K562 (cell line): Measurements from ENCODE around the gene IL2RG. TPM values are rescaled to one million over a fixed set of nuclear protein-coding genes. Genes with fewer than 3 reads are reported as not detected.

ENCODE experiments used
- ARID1B ChIP-seq: fragments of 450-650 bp; IDR thresholded peaks from 2 replicates; pipeline ENCODE4 v1.6.1; 2016; ENCODE audit warnings: antibody characterized with exemption, mild to moderate bottlenecking, inconsistent platforms
- CBFA2T2 ChIP-seq: fragments of 450-650 bp; conservative IDR thresholded peaks from 2 replicates; pipeline ENCODE4 v1.6.1; 2017; ENCODE audit warnings: mild to moderate bottlenecking
- CHD1 ChIP-seq: fragments of 200-600 bp; sonication (generic); IDR thresholded peaks from one replicate; pipeline ENCODE4 v1.6.1; 2012; ENCODE audit warnings: mild to moderate bottlenecking, moderate library complexity, low read length, inconsistent platforms
- ETS2 ChIP-seq: IDR thresholded peaks from 2 replicates; pipeline ENCODE4 v1.6.1; 2016; ENCODE audit warnings: borderline replicate concordance, missing genetic modification characterization, mild to moderate bottlenecking, moderate library complexity, missing compliant biosample characterization; ENCODE audit not compliant: poor library complexity, severe bottlenecking
- FOSL1 ChIP-seq: fragments of 200-800 bp; sonication (Bioruptor generic); conservative IDR thresholded peaks from 2 replicates; pipeline ENCODE4 v1.6.1; 2016; ENCODE audit warnings: missing genetic modification characterization, missing compliant biosample characterization
- JUNB ChIP-seq: fragments of 450-650 bp; formaldehyde crosslinking; conservative IDR thresholded peaks from 2 replicates; pipeline ENCODE4 v1.4.0; 2020; ENCODE audit warnings: mild to moderate bottlenecking
- MAFF ChIP-seq: IDR thresholded peaks from 2 replicates; pipeline ENCODE4 v1.6.1; 2012; ENCODE audit warnings: low read length, improper control_type of control experiment
- NFE2 ChIP-seq: IDR thresholded peaks from 2 replicates; pipeline ENCODE4 v1.6.1; 2014; ENCODE audit warnings: antibody characterized with exemption, low read depth
- NR2C2 ChIP-seq, 2 experiments: fragments of 200-800 bp in 1 of 2; sonication (Bioruptor generic) in 1 of 2; sonication (generic) in 1 of 2; formaldehyde crosslinking in 1 of 2; IDR thresholded peaks; 2 replicates each; pipeline versions ENCODE4 v1.6.1 to v1.8.0; 2016 to 2022; ENCODE audit warnings: mild to moderate bottlenecking in 1 of 2, missing compliant biosample characterization in 1 of 2, missing genetic modification characterization in 1 of 2, missing genetic modification reagents in 1 of 2
- PHTF2 ChIP-seq: fragments of 250-450 bp; sonication (Bioruptor Pico); IDR thresholded peaks from 2 replicates; pipeline ENCODE4 v1.5.0; 2021; ENCODE audit warnings: mild to moderate bottlenecking
- RAD21 ChIP-seq, 2 experiments: fragments of 250-450 bp in 1 of 2; fragments of 450-650 bp in 1 of 2; sonication (Bioruptor Pico) in 1 of 2; formaldehyde crosslinking in 1 of 2; IDR thresholded peaks in 1 of 2; conservative IDR thresholded peaks in 1 of 2; 2 replicates each; pipeline versions ENCODE4 v1.4.0 to v1.8.0; 2020 to 2022; ENCODE audit warnings: mild to moderate bottlenecking in 2 of 2, moderate library complexity in 1 of 2
- SP2 ChIP-seq: IDR thresholded peaks from 2 replicates; pipeline ENCODE4 v1.6.1; 2011; ENCODE audit warnings: mild to moderate bottlenecking, low read depth, low read length, moderate library complexity; ENCODE audit not compliant: poor library complexity, severe bottlenecking; ENCODE audit errors: extremely low read depth
- SREBF2 ChIP-seq: sonication (generic); formaldehyde crosslinking; IDR thresholded peaks from 2 replicates; pipeline ENCODE4 v1.4.0; 2020; ENCODE audit warnings: mild to moderate bottlenecking, missing genetic modification reagents
- XRCC3 ChIP-seq: fragments of 450-650 bp; IDR thresholded peaks from 2 replicates; pipeline ENCODE4 v1.6.1; 2017; ENCODE audit warnings: mild to moderate bottlenecking, moderate library complexity
- ZFPM2 ChIP-seq: fragments of 250-450 bp; sonication (Bioruptor Pico); IDR thresholded peaks from 2 replicates; pipeline ENCODE4 v1.5.1; 2022; ENCODE audit warnings: mild to moderate bottlenecking
- ZNF311 ChIP-seq: fragments of 250-450 bp; sonication (Bioruptor Pico); IDR thresholded peaks from 2 replicates; pipeline ENCODE4 v1.4.0; 2020; ENCODE audit warnings: mild to moderate bottlenecking, moderate library complexity
- ZNF324 ChIP-seq: fragments of 250-450 bp; sonication (Bioruptor Pico); IDR thresholded peaks from 2 replicates; pipeline ENCODE4 v1.4.0; 2020; ENCODE audit warnings: mild to moderate bottlenecking
- ZNF586 ChIP-seq: fragments of 450-650 bp; formaldehyde crosslinking; conservative IDR thresholded peaks from 2 replicates; pipeline ENCODE4 v1.4.0; 2020; ENCODE audit warnings: mild to moderate bottlenecking, moderate library complexity
- polyA plus RNA-seq, 8 experiments: library from polyadenylated mRNA; depleted of rRNA in 4 of 8; stranded (reverse) in 5 of 8; unstranded in 3 of 8; fragments of >200 nt; fragmentation: Nextera tagmentation in 2 of 8; fragmentation: Illumina TruSeq in 1 of 8; extraction: Ambion mirVana in 2 of 8; extraction: Trizol in 1 of 8; gene quantifications; 2 replicates each; pipeline versions ENCODE4 v1.2.1 to v1.2.3, GENCODE V29; 2011 to 2014; ENCODE audit warnings: inconsistent platforms in 1 of 8, missing spikeins in 1 of 8
- total RNA-seq, 7 experiments: library from RNA; depleted of rRNA in 6 of 7; stranded (reverse); fragments of >200 nt in 6 of 7; fragmentation: Illumina TruSeq in 2 of 7; extraction: Trizol in 2 of 7; gene quantifications; 2 replicates each; pipeline versions ENCODE4 v1.2.1 to v1.2.3, GENCODE V29; 2011 to 2021; ENCODE audit warnings: low replicate concordance in 1 of 7
- TF ChIP-seq, protein P1 (sequence below), 2 experiments: fragments of 200-800 bp in 1 of 2; sonication (Bioruptor generic) in 1 of 2; sonication (generic) in 1 of 2; formaldehyde crosslinking in 1 of 2; IDR thresholded peaks in 1 of 2; conservative IDR thresholded peaks in 1 of 2; 2 replicates each; pipeline versions ENCODE4 v1.5.0 to v1.6.1; 2016 to 2020; ENCODE audit warnings: missing compliant biosample characterization in 1 of 2, missing genetic modification characterization in 1 of 2, missing genetic modification reagents in 1 of 2
- TF ChIP-seq, protein P2 (sequence below): sonication (generic); formaldehyde crosslinking; IDR thresholded peaks from 2 replicates; pipeline ENCODE4 v1.8.0; 2022; ENCODE audit warnings: mild to moderate bottlenecking, missing genetic modification reagents

The IL2RG gene
- total and polyA plus RNA-seq, 9 of the 15 experiments (the other 6 are each of a cell fraction or from before 2014, with no cell fraction given), result 5.5 to 55.4 (median 19.7) TPM

DNA sequence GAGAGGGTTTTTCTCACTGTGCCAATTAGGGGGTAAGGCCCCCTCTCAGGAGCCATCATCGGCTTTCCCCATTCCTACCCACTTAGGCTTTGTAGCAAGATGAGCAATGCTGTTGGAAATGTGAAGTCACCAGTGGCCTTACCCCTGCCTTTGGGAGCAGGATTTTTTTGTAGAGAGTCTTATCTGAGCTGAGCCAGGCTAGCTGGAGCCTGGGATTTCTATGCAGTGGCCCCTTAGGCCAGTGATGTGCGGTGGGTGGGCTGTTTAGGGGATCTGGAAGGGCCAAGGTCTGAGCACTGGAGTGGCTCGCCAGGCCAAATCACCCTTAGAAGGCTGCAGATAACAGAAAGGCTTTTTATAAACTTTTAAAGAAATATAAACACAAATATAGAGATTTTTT lies 9.1 kb downstream of the IL2RG start (continued):
- TF ChIP-seq, protein P1, sequence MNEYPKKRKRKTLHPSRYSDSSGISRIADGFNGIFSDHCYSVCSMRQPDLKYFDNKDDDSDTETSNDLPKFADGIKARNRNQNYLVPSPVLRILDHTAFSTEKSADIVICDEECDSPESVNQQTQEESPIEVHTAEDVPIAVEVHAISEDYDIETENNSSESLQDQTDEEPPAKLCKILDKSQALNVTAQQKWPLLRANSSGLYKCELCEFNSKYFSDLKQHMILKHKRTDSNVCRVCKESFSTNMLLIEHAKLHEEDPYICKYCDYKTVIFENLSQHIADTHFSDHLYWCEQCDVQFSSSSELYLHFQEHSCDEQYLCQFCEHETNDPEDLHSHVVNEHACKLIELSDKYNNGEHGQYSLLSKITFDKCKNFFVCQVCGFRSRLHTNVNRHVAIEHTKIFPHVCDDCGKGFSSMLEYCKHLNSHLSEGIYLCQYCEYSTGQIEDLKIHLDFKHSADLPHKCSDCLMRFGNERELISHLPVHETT (CRISPR knock-in tag; conservative IDR thresholded peaks at IDR 0.05 in 1 of 2, IDR thresholded peaks at IDR 0.05 in 1 of 2), result no peak
- no peak for TF ChIP-seq NFE2
- TF ChIP-seq ZFPM2 (CRISPR knock-in tag), result no peak
- no peak for TF ChIP-seq ZNF311 (CRISPR knock-in tag)
- no peak for TF ChIP-seq NR2C2 (CRISPR knock-in tag; IDR thresholded peaks at IDR 0.05)
- TF ChIP-seq NR2C2 (tag; IDR thresholded peaks at IDR 0.05), result no peak
- TF ChIP-seq, protein P2, sequence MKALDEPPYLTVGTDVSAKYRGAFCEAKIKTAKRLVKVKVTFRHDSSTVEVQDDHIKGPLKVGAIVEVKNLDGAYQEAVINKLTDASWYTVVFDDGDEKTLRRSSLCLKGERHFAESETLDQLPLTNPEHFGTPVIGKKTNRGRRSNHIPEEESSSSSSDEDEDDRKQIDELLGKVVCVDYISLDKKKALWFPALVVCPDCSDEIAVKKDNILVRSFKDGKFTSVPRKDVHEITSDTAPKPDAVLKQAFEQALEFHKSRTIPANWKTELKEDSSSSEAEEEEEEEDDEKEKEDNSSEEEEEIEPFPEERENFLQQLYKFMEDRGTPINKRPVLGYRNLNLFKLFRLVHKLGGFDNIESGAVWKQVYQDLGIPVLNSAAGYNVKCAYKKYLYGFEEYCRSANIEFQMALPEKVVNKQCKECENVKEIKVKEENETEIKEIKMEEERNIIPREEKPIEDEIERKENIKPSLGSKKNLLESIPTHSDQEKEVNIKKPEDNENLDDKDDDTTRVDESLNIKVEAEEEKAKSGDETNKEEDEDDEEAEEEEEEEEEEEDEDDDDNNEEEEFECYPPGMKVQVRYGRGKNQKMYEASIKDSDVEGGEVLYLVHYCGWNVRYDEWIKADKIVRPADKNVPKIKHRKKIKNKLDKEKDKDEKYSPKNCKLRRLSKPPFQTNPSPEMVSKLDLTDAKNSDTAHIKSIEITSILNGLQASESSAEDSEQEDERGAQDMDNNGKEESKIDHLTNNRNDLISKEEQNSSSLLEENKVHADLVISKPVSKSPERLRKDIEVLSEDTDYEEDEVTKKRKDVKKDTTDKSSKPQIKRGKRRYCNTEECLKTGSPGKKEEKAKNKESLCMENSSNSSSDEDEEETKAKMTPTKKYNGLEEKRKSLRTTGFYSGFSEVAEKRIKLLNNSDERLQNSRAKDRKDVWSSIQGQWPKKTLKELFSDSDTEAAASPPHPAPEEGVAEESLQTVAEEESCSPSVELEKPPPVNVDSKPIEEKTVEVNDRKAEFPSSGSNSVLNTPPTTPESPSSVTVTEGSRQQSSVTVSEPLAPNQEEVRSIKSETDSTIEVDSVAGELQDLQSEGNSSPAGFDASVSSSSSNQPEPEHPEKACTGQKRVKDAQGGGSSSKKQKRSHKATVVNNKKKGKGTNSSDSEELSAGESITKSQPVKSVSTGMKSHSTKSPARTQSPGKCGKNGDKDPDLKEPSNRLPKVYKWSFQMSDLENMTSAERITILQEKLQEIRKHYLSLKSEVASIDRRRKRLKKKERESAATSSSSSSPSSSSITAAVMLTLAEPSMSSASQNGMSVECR (CRISPR knock-in tag), result no peak
- TF ChIP-seq ZNF324 (CRISPR knock-in tag), result no peak
- peak; percentile 39 for TF ChIP-seq CBFA2T2
- TF ChIP-seq SP2, result no peak
- no peak for TF ChIP-seq SREBF2
- TF ChIP-seq PHTF2 (CRISPR knock-in tag), result no peak
- TF ChIP-seq ZNF586, result no peak
- TF ChIP-seq FOSL1 (tag), result no peak
- peak; percentile 60 for TF ChIP-seq ARID1B
- no peak for TF ChIP-seq ETS2 (tag)
- no peak for TF ChIP-seq CHD1
- no peak for TF ChIP-seq XRCC3
- no peak for TF ChIP-seq MAFF
- TF ChIP-seq JUNB (CRISPR knock-in tag), result no peak
- TF ChIP-seq RAD21 (CRISPR knock-in tag; conservative IDR thresholded peaks at IDR 0.05 in 1 of 2, IDR thresholded peaks at IDR 0.05 in 1 of 2), result no peak
